Activated naive CD8-positive, alpha-beta T cell treated with anti-CD3 and anti-CD28 coated beads, Interleukin-2, amount 10 ng/mL, durations not matched to agents 7 days and 5 days (primary cell): Measurements from ENCODE around the gene CDH16. TPM values are rescaled to one million over a fixed set of nuclear protein-coding genes. Genes with fewer than 3 reads are reported as not detected.

Source experiments
- ATAC-seq: fragments of 150-1000 bp; cut with Tn5 transposase; one replicate; pipeline ENCODE4 v1.10.0; 2021; ENCODE audit warnings: low read depth, moderate library complexity
- POLR2A ChIA-PET: fragments of 350-600 bp; sonication (Branson Sonifier 250); formaldehyde crosslinking; loops from one replicate; lab custom pipeline; 2021; ENCODE audit warnings: antibody characterized with exemption; lab: Charles Lee
- DNase-seq: peaks from one replicate; pipeline ENCODE4 v3.0.0; 2021
- H3K27ac Mint-ChIP-seq: one replicate; pipeline ENCODE4 v1.8.0; 2022; ENCODE audit warnings: mild to moderate bottlenecking, mixed read lengths
- H3K27me3 Mint-ChIP-seq: one replicate; pipeline ENCODE4 v1.8.0; 2022; ENCODE audit warnings: mild to moderate bottlenecking, moderate library complexity, mixed read lengths
- H3K36me3 Mint-ChIP-seq: one replicate; pipeline ENCODE4 v1.8.0; 2021; ENCODE audit warnings: mild to moderate bottlenecking, mixed read lengths
- H3K4me1 Mint-ChIP-seq: one replicate; pipeline ENCODE4 v1.8.0; 2021; ENCODE audit warnings: mixed read lengths
- H3K4me3 Mint-ChIP-seq: one replicate; pipeline ENCODE4 v1.8.0; 2022; ENCODE audit warnings: mild to moderate bottlenecking, moderate library complexity, mixed read lengths
- H3K9me3 Mint-ChIP-seq: one replicate; pipeline ENCODE4 v1.8.0; 2021; ENCODE audit warnings: mixed read lengths
- total RNA-seq, 2 experiments: library from RNA; stranded (reverse); gene quantifications; one replicate each; pipeline ENCODE4 v1.2.3, GENCODE V29; 2021

CDH16 gene
- total RNA-seq, 2 experiments from 2014 or later: not detected

- Mint-ChIP-seq H3K27ac (no peak overlapping the region), H3K4me1 (peaks cover 32% of the 10 kb centered on the region), H3K36me3 (peaks cover 16% of the 10 kb centered on the region), H3K4me3 (no peak overlapping the region), H3K9me3 (no peaks in the 10 kb centered on the region), H3K27me3 (no peaks in the 10 kb centered on the region)
- DNase-seq (no peak), ATAC-seq (no peak)
- POLR2A ChIA-PET: no interaction called here
These were observed 29.1 kb downstream of the CDH16 start for GRCh38 chr16:66889622-66890021.

GRCh38 chr16:66888647-66889615 is 29.8 kb downstream of the CDH16 start:
- H3K27me3 Mint-ChIP-seq: no peaks in the 10 kb centered on the region
- DNase-seq (no peak), ATAC-seq (no peak)
- H3K4me1 Mint-ChIP-seq: peaks cover 33% of the 10 kb centered on the region
- peaks cover 16% of the 10 kb centered on the region for H3K36me3 Mint-ChIP-seq
- no peak overlapping the region for H3K4me3 Mint-ChIP-seq
- no peak overlapping the region for H3K27ac Mint-ChIP-seq
- H3K9me3 Mint-ChIP-seq: no peaks in the 10 kb centered on the region
- POLR2A ChIA-PET: no interaction called here

GRCh38 chr16:66886914-66887313 is 31.8 kb downstream of the CDH16 start:
- ATAC-seq (no peak), DNase-seq (no peak)
- Mint-ChIP-seq H3K4me1 (peaks cover 28% of the 10 kb centered on the region), H3K9me3 (no peaks in the 10 kb centered on the region), H3K4me3 (no peak overlapping the region), H3K27ac (no peak overlapping the region), H3K36me3 (peaks cover 14% of the 10 kb centered on the region), H3K27me3 (no peaks in the 10 kb centered on the region)
- POLR2A ChIA-PET: no interaction called here

GRCh38 chr16:66886321-66886720 is 32.4 kb downstream of the CDH16 start:
- ATAC-seq (no peak), DNase-seq (no peak)
- H3K36me3 Mint-ChIP-seq: peaks cover 14% of the 10 kb centered on the region
- H3K4me1 Mint-ChIP-seq: peaks cover 33% of the 10 kb centered on the region
- H3K27me3 Mint-ChIP-seq: no peaks in the 10 kb centered on the region
- no peak overlapping the region for H3K27ac Mint-ChIP-seq
- no peaks in the 10 kb centered on the region for H3K9me3 Mint-ChIP-seq
- POLR2A ChIA-PET: no interaction called here
- no peak overlapping the region for H3K4me3 Mint-ChIP-seq

- ATAC-seq (no peak), DNase-seq (no peak)
- no peak overlapping the region for H3K27ac Mint-ChIP-seq
- peaks cover 33% of the 10 kb centered on the region for H3K4me1 Mint-ChIP-seq
- peaks cover 14% of the 10 kb centered on the region for H3K36me3 Mint-ChIP-seq
- no peak overlapping the region for H3K4me3 Mint-ChIP-seq
- no peaks in the 10 kb centered on the region for H3K9me3 Mint-ChIP-seq
- POLR2A ChIA-PET: no interaction called here
- no peaks in the 10 kb centered on the region for H3K27me3 Mint-ChIP-seq
These were observed 33.2 kb downstream of the CDH16 start for GRCh38 chr16:66885491-66885890.

GRCh38 chr16:66882702-66883101 is 36.0 kb downstream of the CDH16 start:
- ATAC-seq: no peak
- no peak overlapping the region for H3K4me3 Mint-ChIP-seq
- H3K4me1 Mint-ChIP-seq: peaks cover 49% of the 10 kb centered on the region
- H3K9me3 Mint-ChIP-seq: no peaks in the 10 kb centered on the region
- POLR2A ChIA-PET: interaction anchor here (1.2 kb wide), 1 partner anchor 10 kb away, joined by 3 read pairs; no protein-coding TSS in a partner anchor
- H3K27ac Mint-ChIP-seq: no peak overlapping the region
- H3K36me3 Mint-ChIP-seq: peaks cover 15% of the 10 kb centered on the region
- DNase-seq: no peak
- H3K27me3 Mint-ChIP-seq: no peaks in the 10 kb centered on the region

GRCh38 chr16:66881964-66882508 is 36.6 kb downstream of the CDH16 start:
- no peak for DNase-seq
- H3K27me3 Mint-ChIP-seq: no peaks in the 10 kb centered on the region
- H3K4me1 Mint-ChIP-seq: peaks cover 46% of the 10 kb centered on the region
- H3K36me3 Mint-ChIP-seq: peaks cover 10% of the 10 kb centered on the region
- H3K4me3 Mint-ChIP-seq: peak overlapping the region; percentile 72
- no peaks in the 10 kb centered on the region for H3K9me3 Mint-ChIP-seq
- POLR2A ChIA-PET: interaction anchor here (1.0 to 1.5 kb wide), 4 partner anchors 9 to 131 kb away, joined by 3 to 6 read pairs (median 5); no protein-coding TSS in a partner anchor
- no peak overlapping the region for H3K27ac Mint-ChIP-seq
- ATAC-seq: no peak

- POLR2A ChIA-PET: interaction anchor here (1.0 to 1.9 kb wide), 6 partner anchors 9 to 132 kb away, joined by 3 to 9 read pairs (median 6); partner anchors contain the start of gene NAE1
- Mint-ChIP-seq H3K4me1 (peaks cover 42% of the 10 kb centered on the region), H3K9me3 (no peaks in the 10 kb centered on the region), H3K4me3 (peak overlapping the region; percentile 72), H3K27me3 (no peaks in the 10 kb centered on the region), H3K27ac (no peak overlapping the region), H3K36me3 (peaks cover 10% of the 10 kb centered on the region)
- DNase-seq: no peak
- no peak for ATAC-seq
These were observed 37.1 kb downstream of the CDH16 start for GRCh38 chr16:66881560-66881959.

GRCh38 chr16:66881014-66881417 is 37.7 kb downstream of the CDH16 start:
- POLR2A ChIA-PET: interaction anchor here (1.0 to 1.9 kb wide), 10 partner anchors 8 to 295 kb away, joined by 3 to 9 read pairs (median 5); partner anchors contain the start of genes CBFB and NAE1
- peaks cover 42% of the 10 kb centered on the region for H3K4me1 Mint-ChIP-seq
- no peak for DNase-seq

GRCh38 chr16:66880288-66881013 is 38.2 kb downstream of the CDH16 start, which contains the start of gene PDP2:
Gene PDP2 (plus strand): TSS chr16:66880515. CDS start chr16:66884285, 3,770 bp downstream.
- peaks cover 38% of the 10 kb centered on the region for H3K4me1 Mint-ChIP-seq
- H3K27ac Mint-ChIP-seq: peak within 1 kb of the TSS; percentile 99
- H3K9me3 Mint-ChIP-seq: no peaks in the 10 kb centered on the region
- DNase-seq: peak; percentile 88
- ATAC-seq: peak; percentile 98
- H3K27me3 Mint-ChIP-seq: no peaks in the 10 kb centered on the region
- POLR2A ChIA-PET: interaction anchor here (1.0 to 1.9 kb wide), 9 partner anchors 10 to 295 kb away, joined by 3 to 9 read pairs (median 3); partner anchors contain the start of genes CBFB and NAE1
- peaks cover 5% of the 10 kb centered on the region for H3K36me3 Mint-ChIP-seq
- H3K4me3 Mint-ChIP-seq: peak within 1 kb of the TSS; percentile 100

More at GRCh38 chr16:66881014-66881417, 37.7 kb downstream of the CDH16 start:
- H3K4me3 Mint-ChIP-seq: peak overlapping the region; percentile 100
- ATAC-seq: peak; percentile 11
- H3K27me3 Mint-ChIP-seq: no peaks in the 10 kb centered on the region
- H3K36me3 Mint-ChIP-seq: peaks cover 10% of the 10 kb centered on the region
- H3K9me3 Mint-ChIP-seq: no peaks in the 10 kb centered on the region
- H3K27ac Mint-ChIP-seq: peak overlapping the region; percentile 54

GRCh38 chr16:66878067-66878466 is 40.6 kb downstream of the CDH16 start:
- Mint-ChIP-seq H3K4me3 (peak overlapping the region; percentile 28), H3K36me3 (peaks cover 2% of the 10 kb centered on the region), H3K9me3 (no peaks in the 10 kb centered on the region), H3K27ac (peak overlapping the region; percentile 24), H3K4me1 (peaks cover 40% of the 10 kb centered on the region), H3K27me3 (no peaks in the 10 kb centered on the region)
- ATAC-seq (no peak), DNase-seq (no peak)
- POLR2A ChIA-PET: no interaction called here

GRCh38 chr16:66874079-66874775 is 44.5 kb downstream of the CDH16 start:
- Mint-ChIP-seq H3K4me3 (peak overlapping the region; percentile 65), H3K36me3 (no peaks in the 10 kb centered on the region), H3K27ac (peak overlapping the region; percentile 96), H3K27me3 (no peaks in the 10 kb centered on the region), H3K9me3 (no peaks in the 10 kb centered on the region), H3K4me1 (peaks cover 32% of the 10 kb centered on the region)
- ATAC-seq (no peak), DNase-seq (peak; percentile 54)
- POLR2A ChIA-PET: interaction anchor here (0.6 to 1.5 kb wide), 4 partner anchors 44 to 451 kb away, joined by 3 to 7 read pairs (median 4); partner anchors contain the start of genes DYNC1LI2 and NAE1
